Keratinocyte (primary cell): ENCODE results near the gene SYCP1.

Experiments used
- EZH2 ChIP-seq: IDR thresholded peaks from one replicate; pipeline ENCODE4 v1.6.1; 2012; ENCODE audit warnings: inconsistent platforms, mild to moderate bottlenecking, low read length, moderate library complexity
- TF ChIP-seq, protein P1 (sequence below), 3 experiments: IDR thresholded peaks in 1 of 3; conservative IDR thresholded peaks in 1 of 3; optimal IDR thresholded peaks in 1 of 3; 2 replicates in 2 of 3; 3 replicates in 1 of 3; pipeline versions ENCODE3 to v1.5.1; 2011; ENCODE audit warnings: low read length in 3 of 3, mild to moderate bottlenecking in 3 of 3, moderate library complexity in 2 of 3, control low read depth in 1 of 3, inconsistent platforms in 1 of 3; ENCODE audit not compliant: insufficient read depth in 2 of 3; ENCODE audit errors: extremely low read depth in 1 of 3

DNA sequence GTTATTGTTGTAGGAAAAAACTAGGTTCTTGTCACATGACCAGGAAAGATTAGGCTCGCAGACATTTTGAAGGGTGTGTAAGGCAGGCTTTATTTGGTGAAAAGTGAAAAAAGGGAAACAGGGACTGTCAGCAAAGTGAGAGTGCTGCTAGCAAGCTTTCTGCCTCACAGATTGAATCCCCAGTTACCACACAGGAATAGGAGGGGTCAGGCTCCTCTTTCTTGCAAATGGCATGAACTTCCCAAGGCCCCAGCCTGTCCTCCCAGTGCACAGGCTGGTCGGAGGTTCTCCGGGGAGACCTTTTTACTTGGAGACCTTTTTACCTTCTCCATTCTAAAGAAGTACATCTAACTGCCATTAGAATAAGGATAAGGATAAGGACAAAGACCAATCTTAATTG lies 42.1 kb downstream of the SYCP1 start:
- TF ChIP-seq, protein P1, sequence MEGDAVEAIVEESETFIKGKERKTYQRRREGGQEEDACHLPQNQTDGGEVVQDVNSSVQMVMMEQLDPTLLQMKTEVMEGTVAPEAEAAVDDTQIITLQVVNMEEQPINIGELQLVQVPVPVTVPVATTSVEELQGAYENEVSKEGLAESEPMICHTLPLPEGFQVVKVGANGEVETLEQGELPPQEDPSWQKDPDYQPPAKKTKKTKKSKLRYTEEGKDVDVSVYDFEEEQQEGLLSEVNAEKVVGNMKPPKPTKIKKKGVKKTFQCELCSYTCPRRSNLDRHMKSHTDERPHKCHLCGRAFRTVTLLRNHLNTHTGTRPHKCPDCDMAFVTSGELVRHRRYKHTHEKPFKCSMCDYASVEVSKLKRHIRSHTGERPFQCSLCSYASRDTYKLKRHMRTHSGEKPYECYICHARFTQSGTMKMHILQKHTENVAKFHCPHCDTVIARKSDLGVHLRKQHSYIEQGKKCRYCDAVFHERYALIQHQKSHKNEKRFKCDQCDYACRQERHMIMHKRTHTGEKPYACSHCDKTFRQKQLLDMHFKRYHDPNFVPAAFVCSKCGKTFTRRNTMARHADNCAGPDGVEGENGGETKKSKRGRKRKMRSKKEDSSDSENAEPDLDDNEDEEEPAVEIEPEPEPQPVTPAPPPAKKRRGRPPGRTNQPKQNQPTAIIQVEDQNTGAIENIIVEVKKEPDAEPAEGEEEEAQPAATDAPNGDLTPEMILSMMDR (optimal IDR thresholded peaks at IDR 0.05 in 1 of 3, IDR thresholded peaks at IDR 0.05 in 1 of 3, conservative IDR thresholded peaks at IDR 0.05 in 1 of 3; ENCODE audit: extremely low read depth in 1 of 3, insufficient read depth in 2 of 3, low read length in 3 of 3): no peak
- TF ChIP-seq EZH2: no peak
